T-helper 17 cell (primary cell): ENCODE measurements around the gene GADD45A. TPM values are rescaled to one million over a fixed set of nuclear protein-coding genes. Genes with fewer than 3 reads are reported as not detected.

Experiments used
- ATAC-seq: fragments of 150-1000 bp; cut with Tn5 transposase; 2 replicates; pipeline ENCODE4 v1.10.0; 2021; ENCODE audit warnings: mild to moderate bottlenecking, moderate library complexity
- DNase-seq, 3 donors: peaks; one replicate each; pipeline versions ENCODE4 v3.0.0 to v3.0.0-alpha.2; 2020 to 2021
- H3K9me3 ChIP-seq: one replicate; pipeline ENCODE4 v1.7.0; 2013; ENCODE audit warnings: low read length, mild to moderate bottlenecking; ENCODE audit not compliant: control insufficient read depth, poor library complexity, severe bottlenecking
- H3K27ac Mint-ChIP-seq: one replicate; pipeline ENCODE4 v1.8.0; 2022; ENCODE audit warnings: mild to moderate bottlenecking, moderate library complexity, mixed read lengths
- H3K27me3 Mint-ChIP-seq: one replicate; pipeline ENCODE4 v1.8.0; 2022; ENCODE audit warnings: mixed read lengths
- H3K36me3 Mint-ChIP-seq: one replicate; pipeline ENCODE4 v1.8.0; 2022; ENCODE audit warnings: low read depth, mixed read lengths
- H3K4me1 Mint-ChIP-seq: one replicate; pipeline ENCODE4 v1.8.0; 2022; ENCODE audit warnings: mild to moderate bottlenecking, mixed read lengths
- H3K4me3 Mint-ChIP-seq: one replicate; pipeline ENCODE4 v1.8.0; 2022; ENCODE audit warnings: mild to moderate bottlenecking, moderate library complexity, mixed read lengths
- total RNA-seq, 4 donors: library from RNA in 2 of 4; stranded (reverse) in 2 of 4; gene quantifications; one replicate each; pipeline ENCODE4 v1.2.3 and lab custom pipeline; 2022 to 2026

GADD45A gene
- total RNA-seq, 2 donors from 2014 or later = 25.4 to 65.6 TPM

DNA sequence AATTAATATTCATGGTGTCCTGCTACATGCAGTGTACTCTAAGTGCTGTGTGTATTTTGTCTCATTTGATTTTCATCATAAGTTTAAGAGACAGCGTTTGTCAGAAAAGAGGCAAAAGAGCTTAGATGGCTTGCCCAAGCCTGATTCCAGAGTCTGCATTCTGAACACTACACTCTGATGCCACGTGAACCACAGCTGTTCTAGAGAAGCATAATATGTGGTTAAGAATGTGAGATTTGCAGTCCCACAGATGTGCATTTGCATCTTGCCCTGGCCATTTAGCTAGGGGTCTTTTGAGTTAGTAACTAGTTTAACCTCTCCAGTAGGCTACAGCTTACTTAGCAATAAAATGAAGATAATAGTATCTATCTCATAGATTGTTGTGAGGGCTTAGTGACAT is 9.2 kb upstream of the GADD45A start:
- no peaks in the 10 kb centered on the region for H3K9me3 ChIP-seq
- Mint-ChIP-seq H3K27ac (no peak overlapping the region), H3K4me3 (no peak overlapping the region), H3K36me3 (no peaks in the 10 kb centered on the region), H3K4me1 (peaks cover 14% of the 10 kb centered on the region), H3K27me3 (peaks cover 6% of the 10 kb centered on the region)
- DNase-seq = no peak
- no peak for ATAC-seq

- Mint-ChIP-seq H3K36me3 (no peaks in the 10 kb centered on the region), H3K27me3 (peaks cover 1% of the 10 kb centered on the region), H3K4me1 (peaks cover 14% of the 10 kb centered on the region), H3K4me3 (no peak overlapping the region), H3K27ac (no peak overlapping the region)
- DNase-seq = no peak
- ATAC-seq = no peak
- H3K9me3 ChIP-seq = no peaks in the 10 kb centered on the region
Observed at GRCh38 chr1:67676287-67676686, 8.7 kb upstream of the GADD45A start.

GRCh38 chr1:67676946-67677345 is 8.1 kb upstream of the GADD45A start:
- Mint-ChIP-seq H3K36me3 (no peaks in the 10 kb centered on the region), H3K27ac (no peak overlapping the region), H3K4me3 (no peak overlapping the region), H3K4me1 (peaks cover 14% of the 10 kb centered on the region), H3K27me3 (no peaks in the 10 kb centered on the region)
- ATAC-seq (no peak), DNase-seq (no peak)
- no peaks in the 10 kb centered on the region for H3K9me3 ChIP-seq

DNA sequence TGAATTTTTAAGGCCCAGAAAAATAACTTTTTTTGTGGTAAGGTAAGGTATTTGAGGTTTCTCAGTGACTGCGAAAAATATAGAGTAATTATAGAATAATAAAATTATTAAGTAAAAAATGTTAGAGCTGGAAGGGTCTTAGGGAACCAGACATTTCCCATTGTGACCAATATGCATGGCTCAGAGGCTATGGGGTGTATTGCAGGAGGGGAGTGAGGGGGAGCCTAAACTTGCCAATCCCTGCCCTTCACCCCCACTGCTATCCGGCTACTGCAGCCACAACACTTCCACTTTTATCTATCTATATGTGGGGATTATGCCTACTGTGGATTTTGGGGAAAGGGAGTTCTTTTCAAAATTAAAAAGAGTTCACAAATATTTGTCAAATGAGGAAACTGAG is 7.6 kb upstream of the GADD45A start:
- ATAC-seq = no peak
- Mint-ChIP-seq H3K4me1 (peaks cover 14% of the 10 kb centered on the region), H3K4me3 (no peak overlapping the region), H3K27me3 (no peaks in the 10 kb centered on the region), H3K36me3 (no peaks in the 10 kb centered on the region), H3K27ac (no peak overlapping the region)
- DNase-seq = no peak
- no peaks in the 10 kb centered on the region for H3K9me3 ChIP-seq

- Mint-ChIP-seq H3K27ac (no peak overlapping the region), H3K4me3 (no peak overlapping the region), H3K27me3 (no peaks in the 10 kb centered on the region), H3K4me1 (peaks cover 14% of the 10 kb centered on the region), H3K36me3 (no peaks in the 10 kb centered on the region)
- DNase-seq (no peak), ATAC-seq (no peak)
- H3K9me3 ChIP-seq = no peaks in the 10 kb centered on the region
Observed at GRCh38 chr1:67677930-67678329, 7.1 kb upstream of the GADD45A start.

GRCh38 chr1:67679691-67680090 is 5.3 kb upstream of the GADD45A start:
- Mint-ChIP-seq H3K27me3 (no peaks in the 10 kb centered on the region), H3K4me3 (no peak overlapping the region)

GRCh38 chr1:67680486-67680885 is 4.5 kb upstream of the GADD45A start:
- H3K36me3 Mint-ChIP-seq = peaks cover 2% of the 10 kb centered on the region
- no peak overlapping the region for H3K4me3 Mint-ChIP-seq
- ATAC-seq (no peak), DNase-seq (no peak)
- no peaks in the 10 kb centered on the region for H3K27me3 Mint-ChIP-seq
- H3K4me1 Mint-ChIP-seq = peaks cover 13% of the 10 kb centered on the region
- no peak overlapping the region for H3K27ac Mint-ChIP-seq
- no peaks in the 10 kb centered on the region for H3K9me3 ChIP-seq

More at GRCh38 chr1:67679691-67680090, 5.3 kb upstream of the GADD45A start:
- Mint-ChIP-seq H3K27ac (no peak overlapping the region), H3K4me1 (peaks cover 12% of the 10 kb centered on the region), H3K36me3 (no peaks in the 10 kb centered on the region)
- H3K9me3 ChIP-seq = no peaks in the 10 kb centered on the region
- ATAC-seq (no peak), DNase-seq (no peak)

- Mint-ChIP-seq H3K27ac (no peak overlapping the region), H3K27me3 (no peaks in the 10 kb centered on the region), H3K4me1 (peaks cover 23% of the 10 kb centered on the region), H3K4me3 (no peak overlapping the region), H3K36me3 (peaks cover 3% of the 10 kb centered on the region)
- ATAC-seq = no peak
- no peak for DNase-seq
- no peaks in the 10 kb centered on the region for H3K9me3 ChIP-seq
Observed at GRCh38 chr1:67682659-67683197, 2.3 kb upstream of the GADD45A start.

DNA sequence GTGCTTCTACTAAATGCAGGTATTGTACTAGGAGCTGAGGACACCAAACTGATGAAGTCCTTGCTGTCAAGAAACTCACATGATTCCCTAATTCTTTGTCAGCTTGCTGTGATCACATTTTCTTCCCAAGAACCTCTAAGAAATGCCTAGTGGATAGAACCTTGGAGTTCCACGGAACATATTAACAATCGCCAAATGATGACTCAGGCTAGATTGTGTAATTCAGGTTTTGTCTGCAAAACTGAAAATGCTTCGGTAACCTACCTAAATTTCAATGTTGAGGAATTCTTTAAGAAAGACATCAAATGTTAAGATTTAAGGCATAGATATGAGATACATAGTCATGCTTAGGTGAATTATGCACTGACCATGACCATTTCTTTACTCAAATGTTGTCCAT is 1.7 kb upstream of the GADD45A start:
- H3K36me3 Mint-ChIP-seq = peaks cover 4% of the 10 kb centered on the region
- no peaks in the 10 kb centered on the region for H3K9me3 ChIP-seq
- ATAC-seq = no peak
- H3K27ac Mint-ChIP-seq = no peak overlapping the region
- H3K27me3 Mint-ChIP-seq = no peaks in the 10 kb centered on the region
- DNase-seq = no peak
- H3K4me3 Mint-ChIP-seq = peak overlapping the region; percentile 33
- H3K4me1 Mint-ChIP-seq = peaks cover 25% of the 10 kb centered on the region

DNA sequence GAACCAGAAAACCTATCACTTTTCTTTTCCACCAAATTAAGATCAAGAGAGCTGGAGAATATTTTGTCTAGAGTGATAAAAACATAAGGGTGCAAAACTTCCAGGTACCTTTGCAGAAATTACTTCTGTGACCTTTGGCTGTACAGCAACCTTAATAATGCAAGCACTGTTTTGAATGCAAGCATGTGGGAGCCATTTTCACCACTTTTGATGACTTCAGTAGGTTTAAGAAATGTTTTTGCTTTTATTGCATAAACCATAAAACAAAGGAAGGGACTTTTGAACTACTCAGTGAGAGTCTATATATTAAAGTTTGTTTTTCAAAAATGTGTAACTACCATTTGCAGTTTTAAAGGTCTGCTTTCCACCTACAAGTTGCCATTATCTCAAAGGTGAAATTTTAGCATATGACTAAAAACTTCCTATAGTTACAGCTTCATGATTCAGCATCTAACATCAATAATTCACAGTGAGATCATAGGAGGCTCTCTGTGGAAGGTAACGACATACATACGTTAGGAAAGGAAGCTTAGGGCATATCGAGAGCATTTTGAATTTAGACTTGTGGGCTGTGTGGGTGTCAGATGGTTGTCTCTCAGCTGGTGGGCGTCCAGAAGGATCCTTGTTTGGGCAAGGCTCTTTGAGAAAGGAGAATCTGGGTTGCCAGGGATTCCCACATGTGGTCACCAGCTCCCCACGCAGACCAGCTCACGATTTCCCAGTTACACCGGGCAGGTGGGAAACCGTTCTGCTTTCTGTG is 1.1 kb upstream of the GADD45A start:
- no peak for DNase-seq
- Mint-ChIP-seq H3K4me1 (peaks cover 28% of the 10 kb centered on the region), H3K36me3 (peaks cover 9% of the 10 kb centered on the region), H3K4me3 (peak overlapping the region; percentile 99), H3K27me3 (no peaks in the 10 kb centered on the region), H3K27ac (peak overlapping the region; percentile 87)
- no peaks in the 10 kb centered on the region for H3K9me3 ChIP-seq
- ATAC-seq = no peak

- Mint-ChIP-seq H3K4me1 (peaks cover 28% of the 10 kb centered on the region), H3K27ac (peak overlapping the region; percentile 87), H3K4me3 (peak overlapping the region; percentile 99), H3K36me3 (peaks cover 9% of the 10 kb centered on the region), H3K27me3 (no peaks in the 10 kb centered on the region)
- DNase-seq = no peak
- ATAC-seq = no peak
- H3K9me3 ChIP-seq = no peaks in the 10 kb centered on the region
Observed at GRCh38 chr1:67684526-67685066, 405 bp upstream of the GADD45A start.

- Mint-ChIP-seq H3K27me3 (no peaks in the 10 kb centered on the region), H3K27ac (peak overlapping the region; percentile 87), H3K36me3 (peaks cover 9% of the 10 kb centered on the region), H3K4me3 (peak overlapping the region; percentile 99), H3K4me1 (peaks cover 28% of the 10 kb centered on the region)
- ATAC-seq (peak; percentile 35), DNase-seq (peak; percentile 31 to 54 (median 46))
- H3K9me3 ChIP-seq = no peaks in the 10 kb centered on the region
Observed at GRCh38 chr1:67685558-67686266, 711 bp downstream of the GADD45A start.
